T-helper 2 cell treated with Interferon-gamma antibody and Interleukin-4, amounts not matched to agents 100 ng/mL and 5 ng/mL, for 36 hours (primary cell): ENCODE measurements around the gene TNFSF12. TPM values are rescaled to one million over a fixed set of nuclear protein-coding genes. Genes with fewer than 3 reads are reported as not detected.

Experiments
- intact Hi-C: fragments of 100-400 bp; cut with micrococcal nuclease; formaldehyde crosslinking; loops from one replicate; pipeline ENCODE4 v1.15.1; 2023
- total RNA-seq: library from RNA; stranded (reverse); gene quantifications from 2 replicates; pipeline ENCODE4 v1.2.3, GENCODE V29; 2022

The TNFSF12 gene
- 66.6 and 67.0 TPM in 2 replicates for total RNA-seq

DNA sequence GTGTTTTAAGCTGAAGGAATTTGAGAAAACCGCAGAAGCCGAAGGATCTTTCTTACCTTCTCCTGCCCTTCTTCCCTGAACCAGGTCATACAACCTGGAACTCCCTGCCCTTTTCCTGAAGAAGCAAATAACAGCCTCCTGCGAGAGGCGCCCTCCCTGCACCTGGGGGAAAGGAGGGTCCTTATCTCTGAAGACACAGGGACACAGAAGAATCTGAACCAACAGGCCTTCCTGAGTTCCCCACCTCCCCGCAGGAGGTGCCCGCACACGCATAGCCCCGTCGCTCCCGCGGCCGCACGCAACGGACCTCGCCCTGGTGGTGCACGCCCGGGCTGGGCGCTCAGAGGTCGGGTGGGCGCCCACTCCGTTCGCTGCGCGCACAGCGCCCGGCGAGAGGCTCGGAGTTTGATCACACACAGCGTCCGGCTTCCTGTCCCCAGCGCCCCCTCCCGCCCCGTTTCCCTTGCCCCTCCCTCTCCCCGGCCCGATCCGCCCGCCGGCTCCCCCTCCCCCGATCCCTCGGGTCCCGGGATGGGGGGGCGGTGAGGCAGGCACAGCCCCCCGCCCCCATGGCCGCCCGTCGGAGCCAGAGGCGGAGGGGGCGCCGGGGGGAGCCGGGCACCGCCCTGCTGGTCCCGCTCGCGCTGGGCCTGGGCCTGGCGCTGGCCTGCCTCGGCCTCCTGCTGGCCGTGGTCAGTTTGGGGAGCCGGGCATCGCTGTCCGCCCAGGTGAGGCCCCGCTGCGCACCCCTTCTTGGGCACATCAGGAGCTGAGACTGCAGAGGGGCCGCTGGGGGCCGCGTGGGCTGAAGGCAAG, at the start of gene TNFSF12:
TNFSF12 (plus strand) TSS at position 474 of the 816 bp plus-strand sequence; CDS start at position 570, 96 bp downstream.
- intact Hi-C loops: no loop called here

- intact Hi-C loops: no loop called here
Measured at GRCh38 chr17:7499161-7499560, 49.7 kb upstream of the TNFSF12 start.

DNA sequence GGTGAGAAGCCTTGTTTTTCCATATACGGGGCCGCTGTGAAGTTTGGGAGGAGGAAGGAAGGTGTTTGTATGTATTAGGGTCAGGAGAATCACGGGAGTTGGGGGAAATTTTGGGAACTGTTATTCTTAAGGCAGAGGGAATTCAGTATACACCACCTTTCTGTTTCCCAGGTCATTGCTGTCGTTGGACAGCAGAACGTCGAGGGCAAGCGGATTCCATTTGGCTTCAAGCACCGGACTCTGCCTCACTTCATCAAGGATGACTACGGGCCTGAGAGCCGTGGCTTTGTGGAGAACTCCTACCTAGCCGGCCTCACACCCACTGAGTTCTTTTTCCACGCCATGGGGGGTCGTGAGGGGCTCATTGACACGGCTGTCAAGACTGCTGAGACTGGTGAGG, 47.1 kb upstream of the TNFSF12 start:
- intact Hi-C loops: no loop called here

DNA sequence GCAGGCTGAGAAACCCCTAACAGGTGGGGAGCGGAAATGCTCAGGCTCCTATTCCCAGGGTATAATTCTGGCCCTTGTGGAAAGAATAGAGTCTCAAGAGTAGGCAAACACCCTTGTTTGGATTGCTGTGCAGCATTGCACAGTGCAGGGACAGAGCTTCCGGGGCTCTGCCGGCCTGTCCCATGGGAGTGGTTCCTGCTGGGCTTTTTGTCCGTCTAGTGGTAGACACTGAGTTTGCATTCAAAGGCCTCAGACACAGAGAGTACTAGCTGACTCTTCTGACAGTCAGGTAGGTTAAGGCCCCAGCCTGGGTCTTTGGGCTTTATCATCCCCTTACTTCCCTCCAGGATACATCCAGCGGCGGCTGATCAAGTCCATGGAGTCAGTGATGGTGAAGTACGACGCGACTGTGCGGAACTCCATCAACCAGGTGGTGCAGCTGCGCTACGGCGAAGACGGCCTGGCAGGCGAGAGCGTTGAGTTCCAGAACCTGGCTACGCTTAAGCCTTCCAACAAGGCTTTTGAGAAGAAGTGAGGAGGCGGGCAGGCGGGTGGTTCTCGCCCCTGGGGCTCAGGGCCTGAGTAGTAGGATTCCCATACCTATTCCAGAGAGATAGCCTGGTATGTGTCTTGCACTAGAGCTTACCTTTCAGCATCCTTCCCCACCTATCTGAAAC, 46.5 kb upstream of the TNFSF12 start:
- intact Hi-C loops: no loop called here

GRCh38 chr17:7502987-7503386, 45.9 kb upstream of the TNFSF12 start:
- intact Hi-C loops: no loop called here

DNA sequence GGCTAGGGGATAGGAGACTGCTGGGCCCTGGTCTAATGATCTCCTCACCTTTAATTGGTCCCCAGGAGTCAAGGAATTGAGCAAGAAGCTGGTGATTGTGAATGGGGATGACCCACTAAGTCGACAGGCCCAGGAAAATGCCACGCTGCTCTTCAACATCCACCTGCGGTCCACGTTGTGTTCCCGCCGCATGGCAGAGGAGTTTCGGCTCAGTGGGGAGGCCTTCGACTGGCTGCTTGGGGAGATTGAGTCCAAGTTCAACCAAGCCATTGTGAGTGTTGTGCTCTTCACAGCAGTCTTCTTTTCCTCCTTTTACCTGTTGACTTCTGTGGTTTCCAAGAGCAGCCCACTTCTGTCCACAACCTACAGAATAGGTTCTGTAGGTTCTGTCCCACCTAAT, 45.3 kb upstream of the TNFSF12 start:
- intact Hi-C loops: no loop called here

- intact Hi-C loops: no loop called here
Measured at GRCh38 chr17:7508145-7508544, 40.7 kb upstream of the TNFSF12 start.

GRCh38 chr17:7508846-7509245, 40.0 kb upstream of the TNFSF12 start:
- intact Hi-C loops: no loop called here

- intact Hi-C loops: no loop called here
Measured at GRCh38 chr17:7509937-7510336, 38.9 kb upstream of the TNFSF12 start.

GRCh38 chr17:7511108-7511507, 37.8 kb upstream of the TNFSF12 start:
- intact Hi-C loops: no loop called here

DNA sequence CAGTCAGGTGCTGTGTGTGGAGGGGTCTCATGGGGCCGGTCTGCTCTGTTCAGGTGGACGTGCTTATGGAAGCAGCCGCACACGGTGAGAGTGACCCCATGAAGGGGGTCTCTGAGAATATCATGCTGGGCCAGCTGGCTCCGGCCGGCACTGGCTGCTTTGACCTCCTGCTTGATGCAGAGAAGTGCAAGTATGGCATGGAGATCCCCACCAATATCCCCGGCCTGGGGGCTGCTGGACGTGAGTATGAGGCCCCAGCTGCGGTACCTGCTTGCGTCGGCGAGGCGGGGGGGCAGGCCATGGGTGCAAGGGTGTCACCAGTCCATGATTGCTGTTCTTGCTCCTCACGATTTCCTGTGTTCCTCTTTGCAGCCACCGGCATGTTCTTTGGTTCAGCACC, 36.8 kb upstream of the TNFSF12 start:
- intact Hi-C loops: no loop called here

GRCh38 chr17:7512824-7513540, 35.9 kb upstream of the TNFSF12 start:
- intact Hi-C loops: no loop called here

DNA sequence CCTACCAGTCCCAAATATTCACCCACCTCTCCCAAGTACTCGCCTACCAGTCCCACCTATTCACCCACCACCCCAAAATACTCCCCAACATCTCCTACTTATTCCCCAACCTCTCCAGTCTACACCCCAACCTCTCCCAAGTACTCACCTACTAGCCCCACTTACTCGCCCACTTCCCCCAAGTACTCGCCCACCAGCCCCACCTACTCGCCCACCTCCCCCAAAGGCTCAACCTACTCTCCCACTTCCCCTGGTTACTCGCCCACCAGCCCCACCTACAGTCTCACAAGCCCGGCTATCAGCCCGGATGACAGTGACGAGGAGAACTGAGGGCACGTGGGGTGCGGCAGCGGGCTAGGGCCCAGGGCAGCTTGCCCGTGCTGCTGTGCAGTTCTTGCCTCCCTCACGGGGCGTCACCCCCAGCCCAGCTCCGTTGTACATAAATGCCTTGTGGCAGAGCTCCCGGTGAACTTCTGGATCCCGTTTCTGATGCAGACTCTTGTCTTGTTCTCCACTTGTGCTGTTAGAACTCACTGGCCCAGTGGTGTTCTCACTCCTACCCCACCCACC, 34.9 kb upstream of the TNFSF12 start:
- intact Hi-C loops: loop anchor here (1.0 kb wide), 1 partner anchor 47 kb away; the partner anchor contains the start of gene SENP3

DNA sequence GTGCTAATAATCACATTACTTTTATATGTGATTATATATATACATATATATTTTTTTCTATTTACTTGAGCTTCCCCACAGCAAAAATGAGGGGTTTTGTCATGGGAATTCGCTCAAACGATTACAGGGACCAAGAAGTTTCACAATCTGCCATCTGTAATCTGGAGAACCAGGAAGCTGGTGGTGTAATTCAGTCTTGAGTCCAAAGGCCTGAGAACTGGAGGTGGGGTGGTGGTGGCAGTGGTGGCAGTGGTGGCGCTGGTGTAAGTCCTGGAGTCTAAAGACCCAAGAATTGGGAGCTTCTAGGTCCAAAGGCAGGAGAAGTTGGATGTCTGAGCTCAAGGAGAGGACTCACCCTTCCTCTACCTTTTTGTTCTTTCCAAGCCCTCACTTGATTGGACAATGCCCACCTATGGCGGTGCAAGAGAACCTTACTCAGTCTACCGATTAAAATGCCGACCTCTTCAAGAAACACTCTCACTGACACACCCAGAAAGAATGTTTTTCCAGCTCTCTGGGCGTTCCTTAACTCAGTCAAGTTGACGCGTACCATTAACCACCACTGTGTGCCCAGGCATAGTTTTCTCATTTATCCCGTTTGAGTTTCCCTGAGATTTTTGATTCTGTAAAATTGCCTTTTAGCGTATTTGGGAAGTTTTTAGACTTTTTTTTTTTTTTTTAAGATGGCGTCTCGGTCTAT, 32.8 kb upstream of the TNFSF12 start:
- intact Hi-C loops: no loop called here

GRCh38 chr17:7523033-7523432, 25.8 kb upstream of the TNFSF12 start:
- intact Hi-C loops: loop anchor here (1.0 kb wide), 1 partner anchor 38 kb away; the partner anchor contains the start of gene SENP3

GRCh38 chr17:7528842-7529241, 20.0 kb upstream of the TNFSF12 start:
- intact Hi-C loops: no loop called here

DNA sequence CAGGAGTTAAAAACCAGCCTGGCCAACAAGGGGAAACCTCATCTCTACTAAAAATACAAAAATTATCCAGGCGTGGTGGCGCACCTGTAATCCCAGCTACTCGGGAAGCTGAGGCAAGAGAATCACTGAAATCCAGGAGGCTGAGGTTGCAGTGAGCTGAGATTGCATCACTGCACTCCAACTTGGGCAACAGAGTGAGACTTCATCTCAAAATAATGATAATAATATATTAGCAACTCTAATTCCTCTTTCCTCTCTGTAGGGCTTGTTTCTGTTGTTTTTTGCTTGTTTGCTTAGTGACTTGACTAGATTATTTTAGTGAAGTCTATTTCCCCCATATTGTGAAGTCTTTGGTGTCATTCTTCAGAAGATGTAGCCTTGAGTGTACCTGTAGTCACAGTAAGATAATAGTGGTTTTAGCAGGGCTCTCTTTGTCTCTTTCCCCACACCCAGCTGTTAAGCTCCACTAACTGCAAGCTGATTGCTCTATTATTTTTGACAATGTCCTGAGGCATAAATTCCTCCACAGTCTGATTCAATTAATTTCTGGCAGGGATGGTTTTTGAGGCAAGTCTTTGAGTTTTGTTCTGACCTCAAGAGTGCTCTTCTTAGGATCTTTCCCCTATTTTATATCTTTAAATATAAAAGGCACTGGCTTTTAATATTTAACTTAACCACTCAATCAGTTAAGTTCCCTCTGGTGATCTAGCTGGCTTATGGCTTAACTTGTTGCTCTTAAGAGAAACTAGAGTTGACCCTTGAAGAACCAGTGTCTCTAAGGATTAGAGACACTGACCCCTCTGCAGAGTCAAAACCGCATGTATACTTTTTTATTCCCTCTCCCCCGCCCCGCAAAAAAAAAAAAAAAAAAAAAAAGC, 18.6 kb upstream of the TNFSF12 start:
- intact Hi-C loops: no loop called here

DNA sequence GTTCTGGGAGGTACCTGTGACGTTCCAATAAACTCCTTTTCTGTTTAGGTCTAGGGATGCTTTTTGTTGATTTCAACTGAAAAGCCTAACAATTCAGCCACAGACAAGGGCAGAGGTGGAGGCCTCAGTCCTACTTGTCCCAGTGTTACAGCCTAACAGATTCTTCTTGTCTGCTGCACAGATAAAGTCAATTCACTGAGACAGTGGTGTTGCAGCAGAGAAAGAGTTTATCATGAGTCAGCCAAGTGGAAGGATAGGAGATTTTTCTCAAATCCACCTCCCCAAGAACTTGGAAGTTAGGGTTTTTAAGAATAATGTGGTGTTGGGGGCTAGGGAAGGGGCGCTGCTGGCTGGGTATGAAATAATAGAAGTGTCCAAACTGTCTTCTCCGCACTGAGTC, 10.8 kb upstream of the TNFSF12 start:
- intact Hi-C loops: no loop called here

DNA sequence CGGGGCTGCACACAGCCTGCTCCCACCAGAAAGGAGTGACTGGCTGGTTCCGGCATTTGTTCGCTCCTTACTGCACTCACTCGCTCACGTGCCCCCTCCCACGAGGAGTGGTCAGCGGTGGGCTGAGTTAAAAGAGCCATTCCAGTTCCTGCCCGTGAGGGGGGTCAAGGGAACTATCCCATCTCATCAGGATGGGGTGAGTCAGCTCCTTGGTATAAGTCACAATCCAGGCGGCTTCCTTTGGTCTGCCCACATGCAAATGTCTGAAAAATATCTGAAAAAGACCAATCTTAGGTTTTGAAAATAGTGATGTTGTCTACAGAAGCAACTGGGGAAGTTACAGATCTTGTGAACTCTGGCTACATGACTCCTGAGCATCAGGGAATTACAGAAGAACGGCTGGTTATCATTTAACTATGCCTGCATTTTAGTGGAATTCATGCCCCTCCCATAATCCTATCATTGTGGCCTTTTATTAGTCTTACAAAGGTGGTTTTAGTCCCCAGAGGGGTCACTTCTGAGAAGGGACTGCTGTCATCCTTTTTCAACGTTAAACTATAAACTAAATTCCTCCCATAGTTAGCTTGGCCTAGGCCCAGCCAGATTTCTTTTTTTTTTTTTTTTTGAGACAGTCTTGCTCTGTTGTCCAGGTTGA, 9.8 kb upstream of the TNFSF12 start:
- intact Hi-C loops: no loop called here
